Body of pancreas (tissue), 4 donors: ENCODE results near the gene EVA1B.

Source experiments
- CTCF ChIP-seq, 7 experiments: fragments of 450-650 bp in 4 of 7; fragments of 200-600 bp in 3 of 7; sonication (generic) in 3 of 7; IDR thresholded peaks; one replicate each; pipeline ENCODE4 v1.5.1; 2016 to 2019; ENCODE audit warnings: antibody characterized with exemption in 7 of 7
- POLR2A ChIP-seq, 3 donors: fragments of 450-650 bp; IDR thresholded peaks; one replicate each; pipeline ENCODE4 v1.6.1; 2016; ENCODE audit warnings: antibody characterized with exemption in 3 of 3, mild to moderate bottlenecking in 2 of 3

- TF ChIP-seq CTCF (IDR thresholded peaks at IDR 0.05) (no peak), POLR2A (IDR thresholded peaks at IDR 0.05) (no peak)
Measured at GRCh38 chr1:36327421-36328087, 4.1 kb upstream of the EVA1B start.
